ENCODE data around the gene SSH2.

GRCh38 chr17:29740017-29740416 lies 190.0 kb downstream of the SSH2 start:
- TF ChIP-seq EZH2 (IDR thresholded peaks at IDR 0.05; ENCODE audit: insufficient read depth, poor library complexity, severe bottlenecking) (no peak), EZH2phosphoT487 (IDR thresholded peaks at IDR 0.05; ENCODE audit: insufficient read depth, low read depth) (no peak)

Data from GM23248 (cell line).